Subcutaneous abdominal adipose tissue (tissue), 5 donors: Measurements from ENCODE around the gene ANKRD65.

Source experiments
- H3K27ac ChIP-seq: one replicate; pipeline ENCODE4 v1.7.0; 2013; ENCODE audit warnings: low read depth, mild to moderate bottlenecking, inconsistent platforms, low read length, moderate library complexity
- H3K27me3 ChIP-seq, 5 donors: one replicate each; pipeline ENCODE4 v1.7.0; 2013; ENCODE audit warnings: low read length in 5 of 5, inconsistent platforms in 1 of 5; ENCODE audit not compliant: control insufficient read depth in 5 of 5, insufficient read depth in 4 of 5
- H3K36me3 ChIP-seq, 5 donors: one replicate each; pipeline ENCODE4 v1.7.0; 2013; ENCODE audit warnings: low read length in 5 of 5; ENCODE audit not compliant: control insufficient read depth in 5 of 5, insufficient read depth in 5 of 5
- H3K4me1 ChIP-seq, 5 donors: one replicate each; pipeline ENCODE4 v1.7.0; 2013; ENCODE audit warnings: low read length in 5 of 5, mild to moderate bottlenecking in 3 of 5, moderate library complexity in 1 of 5; ENCODE audit not compliant: control insufficient read depth in 5 of 5, insufficient read depth in 5 of 5
- H3K4me3 ChIP-seq, 5 donors: one replicate each; pipeline ENCODE4 v1.7.0; 2013; ENCODE audit warnings: low read length in 5 of 5, low read depth in 1 of 5
- H3K9ac ChIP-seq, 5 donors: one replicate each; pipeline ENCODE4 v1.7.0; 2013; ENCODE audit warnings: low read length in 5 of 5, mild to moderate bottlenecking in 4 of 5, moderate library complexity in 3 of 5
- H3K9me3 ChIP-seq, 5 donors: one replicate each; pipeline ENCODE4 v1.7.0; 2013; ENCODE audit warnings: low read length in 5 of 5; ENCODE audit not compliant: control insufficient read depth in 5 of 5
- donor health status: healthy.
- donor health status: healthy.
- donor health status: healthy.
- donor health status: healthy.
- donor health status: healthy.

Gene ANKRD65

GRCh38 chr1:1435911-1436629, 15.0 kb upstream of the ANKRD65 start:
- H3K9me3 ChIP-seq = no peaks in the 10 kb centered on the region
- peak overlapping the region in 4 of 5 donors; percentile 58 to 71 (median 64) for H3K4me3 ChIP-seq
- peak overlapping the region in 4 of 5 donors; percentile 0 to 64 (median 54) for H3K9ac ChIP-seq
- H3K27me3 ChIP-seq = peaks cover 0 to 3% (median 0%) of the 10 kb centered on the region in 5 donors
- H3K27ac ChIP-seq = no peak overlapping the region
- H3K36me3 ChIP-seq = peaks cover 0 to 4% (median 0%) of the 10 kb centered on the region in 5 donors
- H3K4me1 ChIP-seq = peaks cover 5 to 77% (median 69%) of the 10 kb centered on the region in 5 donors

- Histone ChIP-seq H3K4me1 (peaks cover 2 to 76% (median 69%) of the 10 kb centered on the region in 5 donors), H3K27me3 (peaks cover 0 to 3% (median 0%) of the 10 kb centered on the region in 5 donors), H3K9me3 (no peaks in the 10 kb centered on the region), H3K9ac (peak within 1 kb of the TSS; percentile 55 to 74 (median 63)), H3K27ac (peak within 1 kb of the TSS; percentile 90), H3K36me3 (peaks cover 0 to 4% (median 0%) of the 10 kb centered on the region in 5 donors), H3K4me3 (peak within 1 kb of the TSS; percentile 25 to 71 (median 62))
Observed at GRCh38 chr1:1435106-1435903, 14.2 kb upstream of the ANKRD65 start, which contains the start of gene VWA1. Gene VWA1, plus strand, starts transcription at chr1:1435690. Its CDS starts 59 bp downstream, at chr1:1435749.

- Histone ChIP-seq H3K4me3 (peak overlapping the region; percentile 11 to 71 (median 62)), H3K27me3 (peaks cover 0 to 3% (median 0%) of the 10 kb centered on the region in 5 donors), H3K36me3 (peaks cover 0 to 4% (median 0%) of the 10 kb centered on the region in 5 donors), H3K4me1 (peaks cover 4 to 78% (median 74%) of the 10 kb centered on the region in 5 donors), H3K9me3 (no peaks in the 10 kb centered on the region), H3K9ac (peak overlapping the region in 4 of 5 donors; percentile 55 to 74 (median 62)), H3K27ac (peak overlapping the region; percentile 90)
Observed at GRCh38 chr1:1434824-1435105, 13.7 kb upstream of the ANKRD65 start.

- Histone ChIP-seq H3K36me3 (peaks cover 0 to 4% (median 0%) of the 10 kb centered on the region in 5 donors), H3K4me3 (peak overlapping the region in 3 of 5 donors; percentile 11 to 67 (median 62)), H3K9me3 (no peaks in the 10 kb centered on the region), H3K4me1 (peaks cover 6 to 83% (median 79%) of the 10 kb centered on the region in 5 donors), H3K27me3 (peaks cover 0 to 3% (median 0%) of the 10 kb centered on the region in 5 donors), H3K9ac (peak overlapping the region in 4 of 5 donors; percentile 29 to 70 (median 68)), H3K27ac (peak overlapping the region; percentile 90)
Observed at GRCh38 chr1:1434131-1434823, 13.2 kb upstream of the ANKRD65 start.

- Histone ChIP-seq H3K4me1 (peaks cover 6 to 83% (median 81%) of the 10 kb centered on the region in 5 donors), H3K36me3 (peaks cover 0 to 2% (median 0%) of the 10 kb centered on the region in 5 donors), H3K9ac (peak overlapping the region in 4 of 5 donors; percentile 29 to 72 (median 70)), H3K27me3 (peaks cover 0 to 3% (median 0%) of the 10 kb centered on the region in 5 donors), H3K27ac (peak overlapping the region; percentile 90), H3K9me3 (no peaks in the 10 kb centered on the region), H3K4me3 (peak overlapping the region in 2 of 5 donors; percentile 21 to 67)
Observed at GRCh38 chr1:1433804-1434130, 12.7 kb upstream of the ANKRD65 start.

GRCh38 chr1:1432951-1433803, 12.1 kb upstream of the ANKRD65 start:
- Histone ChIP-seq H3K27ac (peak overlapping the region; percentile 90), H3K9ac (peak overlapping the region in 4 of 5 donors; percentile 29 to 72 (median 70)), H3K4me1 (peaks cover 6 to 86% (median 81%) of the 10 kb centered on the region in 5 donors), H3K4me3 (peak overlapping the region in 1 of 5 donors; percentile 21), H3K27me3 (peaks cover 0 to 3% (median 0%) of the 10 kb centered on the region in 5 donors), H3K36me3 (peaks cover 0 to 2% (median 0%) of the 10 kb centered on the region in 5 donors), H3K9me3 (no peaks in the 10 kb centered on the region)

GRCh38 chr1:1432274-1432950, 11.3 kb upstream of the ANKRD65 start:
- peak overlapping the region; percentile 90 for H3K27ac ChIP-seq
- H3K9me3 ChIP-seq = no peaks in the 10 kb centered on the region
- peaks cover 6 to 79% (median 77%) of the 10 kb centered on the region in 5 donors for H3K4me1 ChIP-seq
- peak overlapping the region in 4 of 5 donors; percentile 53 to 77 (median 63) for H3K9ac ChIP-seq
- no peak overlapping the region for H3K4me3 ChIP-seq
- H3K36me3 ChIP-seq = peaks cover 0 to under 1% (median 0%) of the 10 kb centered on the region in 5 donors
- H3K27me3 ChIP-seq = peaks cover 0 to 3% (median 0%) of the 10 kb centered on the region in 5 donors

GRCh38 chr1:1431845-1432273, 10.8 kb upstream of the ANKRD65 start:
- H3K27ac ChIP-seq = peak overlapping the region; percentile 90
- H3K36me3 ChIP-seq = no peaks in the 10 kb centered on the region
- H3K4me3 ChIP-seq = peak overlapping the region in 4 of 5 donors; percentile 18 to 47 (median 39)

More at GRCh38 chr1:1431845-1432273, 10.8 kb upstream of the ANKRD65 start:
- Histone ChIP-seq H3K4me1 (peaks cover 6 to 75% (median 73%) of the 10 kb centered on the region in 5 donors), H3K9me3 (no peaks in the 10 kb centered on the region), H3K9ac (peak overlapping the region in 4 of 5 donors; percentile 53 to 77 (median 63)), H3K27me3 (peaks cover 0 to 3% (median 0%) of the 10 kb centered on the region in 5 donors)
